NT2/D1 (cell line): ENCODE data around the gene LRR1.
"Not testable (repeated sequence)": the region's sequence is repeated elsewhere in the genome, so short reads cannot be mapped to it uniquely, and the experiment has no call there.

ENCODE experiments used
- DNase-seq: peaks from one replicate; pipeline ENCODE4 v3.0.0-alpha.2; 2011; ENCODE audit warnings: low read depth, low spot score
- H3K27me3 ChIP-seq: 2 replicates; pipeline ENCODE4 v1.6.0; 2011; ENCODE audit warnings: mild to moderate bottlenecking; ENCODE audit not compliant: insufficient read length, insufficient read depth
- H3K36me3 ChIP-seq: 2 replicates; pipeline ENCODE4 v1.6.1; 2011; ENCODE audit warnings: mild to moderate bottlenecking, low read length, mixed read lengths; ENCODE audit not compliant: insufficient read depth, insufficient read length
- H3K4me1 ChIP-seq: 2 replicates; pipeline ENCODE4 v1.5.1; 2011; ENCODE audit not compliant: insufficient read depth, insufficient read length
- H3K4me3 ChIP-seq: 2 replicates; pipeline ENCODE4 v1.5.1; 2011; ENCODE audit warnings: low read depth; ENCODE audit not compliant: insufficient read length
- H3K9ac ChIP-seq: 2 replicates; pipeline ENCODE4 v1.6.0; 2011; ENCODE audit warnings: low read depth; ENCODE audit not compliant: insufficient read length
- H3K9me3 ChIP-seq: 2 replicates; pipeline ENCODE4 v1.5.1; 2011; ENCODE audit warnings: mild to moderate bottlenecking, low read length; ENCODE audit not compliant: insufficient read depth
- SUZ12 ChIP-seq: IDR thresholded peaks from 2 replicates; pipeline ENCODE4 v1.6.1; 2011; ENCODE audit not compliant: insufficient read length, insufficient read depth; ENCODE audit errors: extremely low read depth
- YY1 ChIP-seq: IDR thresholded peaks from 2 replicates; pipeline ENCODE4 v1.6.1; 2011; ENCODE audit not compliant: insufficient read length, insufficient read depth
- ZNF274 ChIP-seq: IDR thresholded peaks from 2 replicates; pipeline ENCODE4 v1.6.1; 2011; ENCODE audit warnings: mild to moderate bottlenecking, low read depth, low read length

The LRR1 gene

DNA sequence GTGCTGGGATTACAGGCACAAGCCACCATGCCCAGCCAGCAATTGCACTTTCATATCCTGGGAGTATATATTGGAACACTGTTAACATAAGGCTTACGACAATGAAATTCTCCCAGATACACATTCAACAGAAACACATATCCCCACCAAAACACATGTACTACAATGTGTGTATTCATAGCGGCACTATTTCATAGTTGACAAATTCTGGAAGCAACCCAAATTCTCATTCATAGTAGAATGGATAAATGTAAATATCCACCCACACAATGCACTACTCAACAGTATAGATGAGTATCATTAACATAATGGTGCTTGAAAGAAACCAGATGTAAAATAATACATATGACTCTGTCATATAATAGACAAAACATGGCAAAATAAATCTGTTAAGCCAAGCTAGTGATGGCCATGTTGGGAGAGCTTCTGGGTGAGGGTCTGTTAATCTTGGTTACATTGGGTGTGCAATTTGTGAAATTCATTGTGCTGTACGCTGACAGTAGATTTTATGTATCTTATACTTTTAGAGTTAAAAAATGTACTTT lies 38.9 kb downstream of the LRR1 start:
- H3K9me3 ChIP-seq, result no peaks in the 10 kb centered on the region
- no peak overlapping the region for H3K9ac ChIP-seq
- H3K27me3 ChIP-seq, result no peaks in the 10 kb centered on the region
- TF ChIP-seq ZNF274, result no peak
- TF ChIP-seq SUZ12, result no peak
- no peak for TF ChIP-seq YY1
- H3K36me3 ChIP-seq, result peaks cover 34% of the 10 kb centered on the region
- H3K4me3 ChIP-seq, result no peak overlapping the region
- H3K4me1 ChIP-seq, result no peaks in the 10 kb centered on the region
- DNase-seq, result no peak

DNA sequence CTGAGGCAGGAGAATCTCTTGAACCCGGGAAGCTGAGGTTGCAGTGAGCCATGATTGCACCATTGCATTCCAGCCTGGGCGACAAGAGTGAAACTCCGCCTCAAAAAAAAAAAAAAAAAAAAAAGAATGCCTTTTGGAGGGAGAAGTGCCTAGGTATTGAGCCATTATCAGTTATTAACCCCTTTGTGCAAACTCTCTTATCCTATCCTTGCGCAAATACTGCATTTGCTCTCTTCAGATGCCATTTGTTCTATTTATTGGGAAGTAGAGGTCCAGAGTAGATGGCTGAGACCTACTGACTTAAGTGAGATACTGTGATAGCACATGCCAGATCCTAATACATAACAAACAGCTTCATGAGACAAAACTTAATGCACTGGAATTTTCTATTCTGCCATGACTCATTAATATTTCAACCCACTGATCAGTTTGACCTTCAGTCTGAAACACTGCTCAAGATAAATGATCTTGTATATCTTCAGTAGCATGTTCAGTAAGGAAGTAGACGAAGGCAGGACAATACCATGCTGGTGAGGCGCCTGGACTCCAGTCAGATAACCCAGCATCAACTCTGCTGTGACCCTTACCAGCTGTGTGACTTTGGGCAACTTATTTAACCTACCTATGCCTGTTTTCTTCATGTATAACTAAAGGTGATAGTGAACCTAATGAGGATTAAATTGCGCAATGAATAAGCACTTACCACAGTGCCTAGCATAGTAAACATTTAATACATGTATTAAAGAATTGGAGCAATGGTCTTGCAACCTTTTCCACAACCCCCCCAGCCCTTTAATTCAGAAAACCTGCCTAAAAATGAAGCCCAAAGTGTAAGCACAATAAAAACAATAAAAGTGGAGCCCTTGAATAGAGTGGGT lies 42.0 kb downstream of the LRR1 start:
- peaks cover 38% of the 10 kb centered on the region for H3K36me3 ChIP-seq
- H3K4me1 ChIP-seq, result no peaks in the 10 kb centered on the region
- no peak overlapping the region for H3K9ac ChIP-seq

DNA sequence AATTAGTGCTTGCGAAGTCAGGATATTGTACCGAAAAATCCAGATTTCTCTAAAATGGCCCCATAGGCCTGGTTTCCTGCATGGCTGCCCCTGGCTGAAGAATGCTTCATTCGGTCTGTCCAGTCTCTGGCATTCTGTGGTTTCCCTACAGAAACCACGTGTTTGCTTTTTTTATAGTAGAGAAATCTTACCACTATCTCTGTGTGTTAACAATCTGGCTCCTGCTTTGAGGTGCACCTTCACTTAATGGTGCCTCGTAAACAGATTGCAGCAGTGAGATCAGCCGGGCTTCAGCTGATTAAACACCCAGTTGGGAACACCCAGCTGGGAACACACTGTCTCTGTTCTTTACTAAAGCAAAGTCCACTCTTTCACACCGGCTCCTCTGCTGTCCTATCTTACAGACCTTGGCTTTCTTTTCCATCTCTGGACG lies 43.0 kb downstream of the LRR1 start:
- H3K27me3 ChIP-seq, result no peaks in the 10 kb centered on the region
- H3K9ac ChIP-seq, result no peak overlapping the region
- no peak overlapping the region for H3K4me3 ChIP-seq
- H3K36me3 ChIP-seq, result peaks cover 35% of the 10 kb centered on the region
- H3K9me3 ChIP-seq, result no peaks in the 10 kb centered on the region
- H3K4me1 ChIP-seq, result no peaks in the 10 kb centered on the region
- DNase-seq, result no peak
- no peak for TF ChIP-seq SUZ12
- TF ChIP-seq ZNF274, result no peak
- TF ChIP-seq YY1, result no peak

More for the DNA sequence above, 42.0 kb downstream of the LRR1 start:
- no peak for DNase-seq
- Histone ChIP-seq H3K9me3 (no peaks in the 10 kb centered on the region), H3K27me3 (no peaks in the 10 kb centered on the region), H3K4me3 (no peak overlapping the region)
- no peak for TF ChIP-seq YY1
- no peak for TF ChIP-seq ZNF274
- no peak for TF ChIP-seq SUZ12

DNA sequence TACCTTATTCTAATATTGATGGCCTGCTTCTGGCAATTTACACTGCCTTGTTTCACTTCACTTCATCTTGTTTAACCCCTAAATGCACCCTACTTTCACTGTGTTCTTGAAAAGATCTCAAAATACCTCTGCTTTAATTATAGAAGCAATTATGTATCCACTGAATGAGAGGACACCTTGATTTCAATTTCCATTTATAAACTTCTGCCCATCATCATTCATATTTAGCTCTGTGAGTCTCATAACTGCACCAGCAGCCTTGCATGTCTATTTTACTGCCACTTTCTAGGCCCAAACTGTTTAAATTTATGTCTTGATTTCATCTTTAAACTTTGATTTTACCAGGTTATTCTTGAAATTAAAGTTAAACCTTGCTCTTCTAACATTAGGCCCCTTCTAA lies 43.4 kb downstream of the LRR1 start:
- Histone ChIP-seq H3K36me3 (peaks cover 34% of the 10 kb centered on the region), H3K9me3 (no peaks in the 10 kb centered on the region), H3K4me3 (no peak overlapping the region), H3K4me1 (no peaks in the 10 kb centered on the region), H3K9ac (no peak overlapping the region), H3K27me3 (no peaks in the 10 kb centered on the region)
- TF ChIP-seq SUZ12 (no peak), ZNF274 (no peak)
- DNase-seq, result no peak

DNA sequence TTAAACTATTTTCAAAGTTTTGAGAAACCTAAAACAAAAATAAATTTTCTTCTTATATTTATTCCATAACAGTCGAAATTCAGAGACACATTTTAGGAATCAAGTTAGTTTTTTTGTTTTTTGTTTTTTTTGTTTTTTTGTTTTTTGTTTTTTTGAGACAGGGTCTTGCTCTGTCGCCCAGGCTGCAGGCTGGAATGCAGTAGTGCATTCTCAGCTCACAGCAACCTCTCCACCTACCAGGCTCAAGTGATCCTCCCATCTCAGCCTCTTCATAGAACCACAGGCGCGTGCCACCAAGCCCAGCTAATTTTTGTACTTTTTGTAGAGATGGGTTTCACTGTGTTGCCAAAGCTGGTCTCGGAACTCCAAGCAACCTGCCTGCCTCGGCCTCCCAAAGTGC lies 54.8 kb downstream of the LRR1 start:
- no peak for TF ChIP-seq ZNF274
- no peak for TF ChIP-seq SUZ12
- Histone ChIP-seq H3K4me1 (no peaks in the 10 kb centered on the region), H3K9ac (no peak overlapping the region), H3K27me3 (no peaks in the 10 kb centered on the region), H3K36me3 (peaks cover 41% of the 10 kb centered on the region), H3K4me3 (no peak overlapping the region), H3K9me3 (no peaks in the 10 kb centered on the region)
- no peak for DNase-seq

DNA sequence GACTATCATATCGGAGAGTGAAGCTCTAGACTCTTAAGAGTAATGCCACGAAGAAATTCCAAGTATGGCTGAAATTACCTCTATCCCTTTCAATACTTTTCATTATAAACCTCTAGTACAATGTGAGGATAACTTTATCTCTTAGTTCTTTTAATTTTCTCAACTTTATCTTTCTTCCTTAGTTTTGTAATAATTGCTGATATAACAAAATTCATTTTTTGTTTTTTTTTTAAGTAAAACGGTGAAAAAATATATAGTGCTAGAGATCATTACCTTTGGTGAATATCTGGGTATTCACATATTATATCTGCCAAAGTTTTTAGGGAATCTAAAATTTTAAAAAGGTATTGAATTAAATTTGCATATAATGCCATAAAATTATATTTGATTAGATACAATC lies 55.8 kb downstream of the LRR1 start:
- no peak overlapping the region for H3K4me3 ChIP-seq
- no peak for DNase-seq
- no peaks in the 10 kb centered on the region for H3K27me3 ChIP-seq
- H3K4me1 ChIP-seq, result no peaks in the 10 kb centered on the region
- no peaks in the 10 kb centered on the region for H3K9me3 ChIP-seq
- TF ChIP-seq YY1, result no peak
- no peak for TF ChIP-seq SUZ12
- no peak for TF ChIP-seq ZNF274
- H3K9ac ChIP-seq, result no peak overlapping the region
- peaks cover 39% of the 10 kb centered on the region for H3K36me3 ChIP-seq

DNA sequence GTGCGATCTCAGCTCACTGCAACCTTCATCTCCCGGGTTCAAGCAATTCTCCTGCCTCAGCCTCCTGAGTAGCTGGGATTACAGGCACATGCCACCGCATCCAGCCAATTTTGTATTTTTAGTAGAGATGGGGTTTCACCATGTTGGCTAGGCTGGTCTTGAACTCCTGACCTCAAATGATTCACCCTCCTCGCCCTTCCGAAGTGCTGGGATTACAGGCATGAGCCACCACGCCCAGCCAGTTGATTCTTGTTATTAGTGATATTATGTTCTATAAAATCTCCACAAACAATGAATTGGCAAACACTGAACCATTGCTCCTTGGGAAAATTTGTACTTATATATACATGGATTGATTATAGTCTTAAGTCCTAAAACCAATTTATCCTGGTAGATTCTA lies 58.8 kb downstream of the LRR1 start:
- H3K9me3 ChIP-seq, DNase-seq, H3K27me3 ChIP-seq, H3K4me3 ChIP-seq, H3K4me1 ChIP-seq, H3K9ac ChIP-seq: not testable (repeated sequence)
- peaks cover 26% of the 10 kb centered on the region for H3K36me3 ChIP-seq
